ENCODE data around the gene CRLF1. TPM values are rescaled to one million over a fixed set of nuclear protein-coding genes. Genes with fewer than 3 reads are reported as not detected.
A peak's percentile ranks its signal among the peaks of the same experiment; 100 is the strongest.

Gene CRLF1
- total RNA-seq, 2 experiments from 2014 or later = 1.3 TPM; not detected in 1

DNA sequence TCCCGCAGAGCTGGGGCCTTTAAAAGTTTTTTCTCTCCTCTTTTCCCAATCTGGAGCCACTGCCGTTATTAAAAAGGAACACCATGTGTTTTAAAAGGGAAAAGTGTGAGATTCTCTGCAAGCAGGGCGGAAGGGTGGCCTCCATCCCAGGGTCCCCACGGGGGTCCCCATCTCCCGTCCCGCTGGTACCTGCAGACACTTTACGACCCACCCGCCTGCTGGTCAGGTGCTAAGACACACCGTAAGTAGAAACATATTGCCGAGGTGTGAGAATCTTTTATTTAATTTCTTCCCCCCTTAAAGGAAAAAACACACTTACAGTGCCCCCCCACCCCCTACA, 1.8 kb downstream of the CRLF1 start:
- BruUV-seq (replicated peaks) = no TSS peak
- H3K4me3 ChIP-seq (ENCODE audit: low read depth, low read length, poor library complexity, severe bottlenecking) = no peak overlapping the region
- no peak overlapping the region for H2AFZ ChIP-seq (ENCODE audit: low read length)
- no peak overlapping the region for H3K27ac ChIP-seq (ENCODE audit: low read depth, low read length, poor library complexity, severe bottlenecking)
- intact Hi-C loops (cut with micrococcal nuclease; ENCODE audit: unreplicated experiment) = no loop called here
- H3K36me3 ChIP-seq (ENCODE audit: insufficient read depth, low read length) = no peaks in the 10 kb centered on the region
- no peak for DNase-seq (ENCODE audit: low spot score)
- H4K20me1 ChIP-seq (ENCODE audit: insufficient read depth, low read length) = no peaks in the 10 kb centered on the region
- H3K9me2 ChIP-seq (ENCODE audit: insufficient read depth, low read length) = no peaks in the 10 kb centered on the region
- H3K4me2 ChIP-seq (ENCODE audit: low read length) = no peak overlapping the region
- no peaks in the 10 kb centered on the region for H3K4me1 ChIP-seq (ENCODE audit: insufficient read depth, low read length, poor library complexity, severe bottlenecking)
- H3K9me3 ChIP-seq (ENCODE audit: low read length) = no peaks in the 10 kb centered on the region
- TF ChIP-seq EZH2phosphoT487 (IDR thresholded peaks at IDR 0.05; ENCODE audit: borderline replicate concordance, low read depth, low read length) (no peak), CTCF (conservative IDR thresholded peaks at IDR 0.05; ENCODE audit: low read length) (no peak)
- ChIA-PET CTCF (ENCODE audit: unreplicated experiment) (no interaction called here), POLR2A (no interaction called here)
- no peaks in the 10 kb centered on the region for H3K79me2 ChIP-seq (ENCODE audit: insufficient read depth, low read depth, low read length)

DNA sequence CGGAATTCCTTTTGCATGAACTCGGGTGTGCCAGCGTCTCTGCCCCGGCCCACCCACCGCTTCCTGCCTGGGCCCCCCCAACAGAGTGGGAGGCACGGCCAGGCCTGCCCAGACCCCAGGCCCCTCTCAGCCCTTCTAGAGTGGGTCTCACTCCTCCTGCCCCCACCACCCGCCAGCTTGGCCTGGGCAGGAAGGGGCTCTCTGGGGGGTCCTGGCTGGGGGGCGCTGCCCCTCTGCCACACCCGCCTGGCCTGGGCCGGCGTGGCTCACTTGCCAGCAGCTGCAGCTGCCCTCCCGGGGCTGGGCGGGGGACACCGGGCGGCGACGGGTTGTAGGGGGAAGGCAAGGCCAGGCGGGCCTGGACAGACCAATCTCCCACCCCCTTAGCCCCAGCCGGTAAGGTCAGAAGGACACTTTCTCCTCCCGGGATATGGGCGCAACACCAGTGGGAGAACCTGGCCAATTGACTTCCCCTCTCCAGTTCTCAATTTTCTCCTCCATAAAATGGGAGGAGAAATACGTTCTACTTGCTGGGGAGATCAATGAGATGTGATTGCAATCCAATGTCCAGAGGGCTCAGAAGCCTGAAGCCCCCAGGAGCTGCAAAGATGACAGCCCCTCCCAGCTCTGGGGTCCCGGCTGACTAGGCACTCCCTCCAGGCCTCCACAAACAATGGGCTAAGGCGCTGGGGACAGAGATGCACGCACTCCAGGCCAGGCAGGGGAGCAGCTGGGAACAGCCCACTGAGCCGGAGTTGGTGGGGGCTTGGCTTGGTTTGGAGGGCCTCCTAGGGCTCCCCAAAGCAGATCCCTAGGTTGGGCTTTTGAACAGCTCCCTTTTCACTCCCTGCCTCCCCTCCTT, 2.4 kb downstream of the CRLF1 start:
- H3K4me2 ChIP-seq (ENCODE audit: low read length) = no peak overlapping the region
- DNase-seq (ENCODE audit: low spot score) = no peak
- H2AFZ ChIP-seq (ENCODE audit: low read length) = no peak overlapping the region
- H3K36me3 ChIP-seq (ENCODE audit: insufficient read depth, low read length) = no peaks in the 10 kb centered on the region
- H3K9me3 ChIP-seq (ENCODE audit: low read length) = no peaks in the 10 kb centered on the region
- no peaks in the 10 kb centered on the region for H4K20me1 ChIP-seq (ENCODE audit: insufficient read depth, low read length)
- intact Hi-C loops (cut with micrococcal nuclease; ENCODE audit: unreplicated experiment) = no loop called here
- no peaks in the 10 kb centered on the region for H3K9me2 ChIP-seq (ENCODE audit: insufficient read depth, low read length)
- CTCF ChIA-PET (ENCODE audit: unreplicated experiment) = no interaction called here
- no peak for TF ChIP-seq CTCF (conservative IDR thresholded peaks at IDR 0.05; ENCODE audit: low read length)
- no peak for TF ChIP-seq EZH2phosphoT487 (IDR thresholded peaks at IDR 0.05; ENCODE audit: borderline replicate concordance, low read depth, low read length)
- POLR2A ChIA-PET = no interaction called here
- BruUV-seq (replicated peaks) = no TSS peak
- no peak overlapping the region for H3K4me3 ChIP-seq (ENCODE audit: low read depth, low read length, poor library complexity, severe bottlenecking)
- no peak overlapping the region for H3K27ac ChIP-seq (ENCODE audit: low read depth, low read length, poor library complexity, severe bottlenecking)
- H3K4me1 ChIP-seq (ENCODE audit: insufficient read depth, low read length, poor library complexity, severe bottlenecking) = no peaks in the 10 kb centered on the region
- no peaks in the 10 kb centered on the region for H3K79me2 ChIP-seq (ENCODE audit: insufficient read depth, low read depth, low read length)

- Histone ChIP-seq H3K36me3 (ENCODE audit: insufficient read depth, low read length) (no peaks in the 10 kb centered on the region), H3K4me2 (ENCODE audit: low read length) (no peak overlapping the region), H3K9me3 (ENCODE audit: low read length) (no peaks in the 10 kb centered on the region), H3K79me2 (ENCODE audit: insufficient read depth, low read depth, low read length) (no peaks in the 10 kb centered on the region), H3K27ac (ENCODE audit: low read depth, low read length, poor library complexity, severe bottlenecking) (no peak overlapping the region), H3K9me2 (ENCODE audit: insufficient read depth, low read length) (no peaks in the 10 kb centered on the region), H2AFZ (ENCODE audit: low read length) (no peak overlapping the region), H3K4me3 (ENCODE audit: low read depth, low read length, poor library complexity, severe bottlenecking) (no peak overlapping the region), H3K4me1 (ENCODE audit: insufficient read depth, low read length, poor library complexity, severe bottlenecking) (no peaks in the 10 kb centered on the region), H4K20me1 (ENCODE audit: insufficient read depth, low read length) (no peaks in the 10 kb centered on the region)
- TF ChIP-seq CTCF (conservative IDR thresholded peaks at IDR 0.05; ENCODE audit: low read length) (0 out of 2 replicates have a peak, but pooled peaks have one; percentile 20), EZH2phosphoT487 (IDR thresholded peaks at IDR 0.05; ENCODE audit: borderline replicate concordance, low read depth, low read length) (no peak)
- CTCF ChIA-PET (ENCODE audit: unreplicated experiment) = no interaction called here
- no TSS peak for BruUV-seq (replicated peaks)
- intact Hi-C loops (cut with micrococcal nuclease; ENCODE audit: unreplicated experiment) = no loop called here
- no peak for DNase-seq (ENCODE audit: low spot score)
- POLR2A ChIA-PET = interaction anchor here (0.6 kb wide), 1 partner anchor 54 kb away, joined by 5 read pairs; no protein-coding TSS in a partner anchor
These were observed 3.2 kb downstream of the CRLF1 start for GRCh38 chr19:18603255-18603957.
